Measurements from ENCODE around the gene PSG6.
"Not testable (repeated sequence)": the region's sequence is repeated elsewhere in the genome, so short reads cannot be mapped to it uniquely, and the experiment has no call there.

The PSG6 gene

DNA sequence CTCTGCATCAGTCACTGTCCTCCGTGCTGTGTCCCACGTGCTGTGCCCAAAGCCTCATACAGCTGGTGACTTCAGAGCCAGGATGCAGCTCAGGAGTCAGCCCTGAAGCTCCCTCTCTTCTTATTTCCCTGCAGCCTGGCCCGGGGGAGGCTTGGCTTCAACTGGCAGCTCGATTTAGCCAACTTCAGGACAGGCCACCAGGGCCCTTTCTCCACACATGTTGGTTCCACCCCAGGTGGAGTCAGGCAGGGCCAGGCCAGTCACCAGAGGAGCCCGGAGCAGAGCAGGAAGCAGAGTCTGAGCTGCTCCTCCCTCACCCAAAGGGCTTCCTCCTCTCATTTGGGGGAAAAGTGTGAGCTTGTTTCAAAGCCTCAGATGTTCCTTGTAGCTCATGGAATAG is 11.5 kb downstream of the PSG6 start:
- not testable (repeated sequence) for DNase-seq

DNA sequence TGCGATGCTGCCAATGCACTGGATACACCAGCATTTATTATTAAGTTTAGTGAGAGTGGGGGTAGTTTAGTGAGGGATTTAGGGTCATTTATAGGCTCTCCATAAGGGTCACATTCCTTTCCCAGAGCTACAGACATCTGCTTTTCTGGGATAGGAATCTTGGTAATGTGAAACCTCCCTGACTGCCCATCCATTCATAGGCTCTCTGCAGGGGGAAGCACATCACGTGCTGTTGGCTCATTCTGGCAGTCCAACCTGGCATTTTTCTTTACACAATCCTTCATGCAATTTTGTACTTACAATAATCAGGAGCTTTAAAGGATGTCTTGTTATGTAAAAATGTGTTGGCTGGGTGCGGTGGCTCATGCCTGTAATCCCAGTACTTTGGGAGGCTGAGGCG is 17.1 kb downstream of the PSG6 start:
- not testable (repeated sequence) for DNase-seq

- not testable (repeated sequence) for DNase-seq
Observed at GRCh38 chr19:42899674-42900073, 18.0 kb downstream of the PSG6 start.

DNA sequence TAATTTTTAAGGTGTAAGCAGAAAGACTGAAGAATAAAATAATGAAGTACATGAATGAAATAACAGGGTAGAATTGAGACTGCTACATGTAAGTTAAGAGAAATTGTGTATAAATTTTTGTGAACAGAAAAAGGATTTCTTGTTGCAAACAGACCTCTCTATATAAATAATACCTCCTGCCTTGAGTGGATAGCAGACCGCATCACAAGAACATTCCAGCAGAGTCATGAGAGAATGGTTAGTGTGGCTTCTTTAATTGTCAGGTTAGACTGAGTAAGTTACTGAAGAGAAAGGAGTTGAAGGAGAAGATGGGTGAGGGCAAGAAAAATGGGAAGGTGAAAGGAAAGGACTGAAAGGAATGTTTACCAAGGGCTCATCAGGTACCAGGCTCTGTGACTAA is 18.6 kb downstream of the PSG6 start:
- not testable (repeated sequence) for DNase-seq

GRCh38 chr19:42898656-42899055 is 19.0 kb downstream of the PSG6 start:
- not testable (repeated sequence) for DNase-seq

GRCh38 chr19:42897729-42898128 is 20.0 kb downstream of the PSG6 start:
- DNase-seq, result not testable (repeated sequence)

GRCh38 chr19:42890446-42890845 is 27.2 kb downstream of the PSG6 start:
- DNase-seq, result not testable (repeated sequence)

- DNase-seq, result peak; percentile 27
Observed at GRCh38 chr19:42887876-42888445, 29.7 kb downstream of the PSG6 start.

DNA sequence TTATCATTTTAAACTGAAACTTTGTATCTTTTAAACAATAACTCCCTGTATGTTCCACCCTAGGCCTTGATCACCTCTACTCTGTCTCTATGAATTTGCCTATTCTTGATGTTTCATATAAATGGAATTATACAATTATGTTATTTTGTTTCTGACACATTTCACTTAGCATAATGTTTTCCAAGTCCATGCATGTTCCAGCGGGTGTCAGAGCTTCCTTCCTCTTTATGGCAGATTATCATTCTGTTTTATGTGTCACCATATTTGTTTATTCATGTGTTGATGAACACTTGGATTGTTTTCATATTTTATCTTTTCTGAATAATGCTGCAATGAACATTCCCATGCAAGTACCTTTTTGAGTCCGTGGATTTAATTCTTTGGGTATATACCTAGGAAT is 35.0 kb downstream of the PSG6 start:
- DNase-seq, result not testable (repeated sequence)

DNA sequence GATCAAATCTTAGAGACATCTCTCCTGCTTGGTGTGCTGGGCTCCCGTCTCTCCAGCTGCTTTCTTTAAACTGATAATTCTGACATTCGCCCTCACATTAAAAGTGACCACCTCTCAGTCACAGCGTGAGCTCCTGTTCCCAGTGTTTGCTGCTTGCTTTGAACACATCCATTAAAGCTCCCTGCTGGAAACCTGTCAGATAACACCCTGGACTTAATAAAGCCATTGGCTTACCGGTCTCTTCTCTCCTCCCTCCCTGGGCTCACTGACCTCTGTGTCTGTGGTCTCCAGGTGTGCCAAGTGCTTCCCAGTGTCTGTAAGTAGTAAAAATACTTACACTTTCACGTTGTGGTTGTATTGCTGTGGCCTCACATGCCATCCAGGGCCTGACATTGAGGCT is 35.7 kb downstream of the PSG6 start:
- not testable (repeated sequence) for DNase-seq

DNA sequence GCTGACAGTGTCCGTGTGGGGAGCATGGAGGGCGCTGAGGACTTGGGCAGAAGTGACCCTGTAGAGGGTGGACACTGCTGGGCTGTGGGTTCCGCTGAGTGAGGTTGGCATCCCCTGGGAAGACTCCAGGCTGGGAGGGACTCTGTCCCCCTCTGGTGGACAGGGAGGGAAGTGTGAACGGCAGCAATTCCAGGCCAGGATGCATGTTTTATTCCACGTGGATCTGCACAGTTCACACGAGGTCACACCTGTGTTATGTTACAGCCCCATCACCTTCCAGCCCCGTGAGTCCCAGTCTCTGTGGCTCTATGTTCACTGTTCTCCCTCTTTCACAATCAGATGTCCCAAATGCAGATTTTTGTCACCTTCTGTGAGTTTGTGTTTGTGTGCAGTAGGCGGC is 36.4 kb downstream of the PSG6 start:
- peak; percentile 5 for DNase-seq

- not testable (repeated sequence) for DNase-seq
Observed at GRCh38 chr19:42880621-42881020, 37.1 kb downstream of the PSG6 start.

- DNase-seq, result no peak
Observed at GRCh38 chr19:42879613-42880012, 38.1 kb downstream of the PSG6 start, which contains the start of gene PSG1. Gene PSG1 (minus strand): TSS chr19:42879713. CDS start chr19:42879581, 132 bp downstream.

DNA sequence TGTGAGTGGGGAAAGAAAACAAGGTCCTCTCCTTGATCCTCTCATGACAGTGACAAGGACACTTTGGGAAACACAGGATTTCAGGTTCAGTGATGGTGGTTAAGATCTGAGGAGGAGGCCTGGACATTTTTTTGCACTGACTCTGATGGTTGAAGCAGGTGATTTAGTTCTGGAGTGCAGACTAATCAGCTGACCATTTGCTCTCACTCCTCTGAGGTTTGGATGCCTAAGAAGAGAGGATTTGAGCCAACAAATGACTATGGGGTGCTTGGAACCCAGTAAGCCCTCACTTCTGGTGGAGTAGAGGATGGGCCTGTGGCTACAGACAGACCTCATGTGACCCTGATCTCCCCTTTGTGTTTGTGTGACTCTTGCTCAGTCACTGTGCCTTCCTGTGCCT is 41.1 kb downstream of the PSG6 start:
- DNase-seq, result peak; percentile 31

DNA sequence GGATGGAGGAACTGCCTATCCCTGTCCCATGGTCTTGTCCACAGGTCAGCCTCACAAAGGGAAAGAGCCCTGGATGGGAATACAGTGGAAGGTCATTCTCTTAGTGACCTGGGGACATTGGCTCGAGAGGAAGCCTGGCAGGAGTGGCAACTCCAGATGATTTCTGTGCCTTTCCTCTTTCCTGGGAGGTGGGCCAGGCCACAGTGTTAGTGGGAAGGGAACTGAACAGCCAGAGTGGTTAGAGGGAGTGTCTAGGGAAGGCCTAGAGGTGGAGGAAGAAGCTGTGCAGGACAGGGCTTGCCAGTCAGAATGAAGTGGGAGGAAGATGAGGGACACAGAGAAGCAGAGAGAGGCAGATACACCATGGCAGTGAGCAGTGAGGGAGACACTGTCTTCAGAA is 41.8 kb downstream of the PSG6 start:
- DNase-seq, result not testable (repeated sequence)

GRCh38 chr19:42874901-42875813 is 42.5 kb downstream of the PSG6 start:
- peak; percentile 74 for DNase-seq

GRCh38 chr19:42874136-42874535 is 43.6 kb downstream of the PSG6 start:
- DNase-seq, result not testable (repeated sequence)

DNA sequence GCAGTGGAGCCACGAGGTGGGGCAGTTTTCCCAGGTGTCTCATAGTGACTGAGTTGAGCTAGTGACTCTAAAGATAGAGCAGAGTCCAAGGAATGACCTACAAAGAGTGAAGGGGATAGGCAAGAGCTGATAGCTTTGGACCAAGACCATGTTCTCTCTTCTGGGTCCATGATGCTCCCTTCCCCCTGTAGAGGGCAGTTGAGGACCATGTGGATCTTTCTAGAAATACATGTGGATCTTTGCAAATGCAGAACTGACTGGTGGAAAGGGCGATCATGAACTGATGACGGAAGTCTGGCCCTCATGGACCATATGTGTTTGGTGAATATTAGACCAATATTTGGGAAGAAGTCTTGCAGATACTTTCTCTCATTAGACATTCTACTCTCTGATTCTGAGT is 45.1 kb downstream of the PSG6 start:
- no peak for DNase-seq

- DNase-seq, result no peak
Observed at GRCh38 chr19:42857544-42857867, 60.2 kb downstream of the PSG6 start.

DNA sequence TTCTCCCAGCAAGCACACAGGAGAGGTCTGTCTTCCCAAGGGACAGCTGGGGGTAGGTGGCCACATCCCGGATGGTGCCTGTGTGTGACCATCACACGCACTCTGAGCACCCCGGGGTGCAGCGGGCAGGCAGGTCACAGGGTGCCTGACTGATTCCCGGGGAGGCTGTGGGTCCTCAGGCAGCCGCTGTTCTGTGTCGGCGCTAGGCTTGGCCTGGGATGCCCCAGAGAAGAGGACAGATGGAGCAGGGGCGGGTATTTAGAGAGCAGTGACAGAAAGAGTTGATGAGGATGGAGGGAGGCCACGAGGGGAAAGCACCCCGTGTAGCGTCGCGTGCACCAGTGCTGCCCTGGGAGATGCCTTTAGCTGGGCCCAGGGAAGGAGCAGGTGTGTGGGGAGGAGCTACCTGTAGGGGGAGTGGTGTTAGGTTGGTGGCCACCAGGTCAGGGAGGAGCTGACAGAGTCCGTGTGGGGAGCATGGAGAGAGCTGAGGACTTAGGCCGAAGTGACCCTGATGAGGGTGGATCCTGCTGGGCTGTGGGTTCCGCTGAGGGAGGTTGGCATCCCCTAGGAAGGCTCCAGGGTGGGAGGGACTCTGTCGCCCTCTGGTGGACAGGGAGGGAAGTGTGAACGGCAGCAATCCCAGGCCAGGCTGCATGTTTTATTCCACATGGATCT is 60.7 kb downstream of the PSG6 start:
- DNase-seq, result not testable (repeated sequence)

- not testable (repeated sequence) for DNase-seq
Observed at GRCh38 chr19:42854745-42855144, 62.9 kb downstream of the PSG6 start.

GRCh38 chr19:42853231-42853630 is 64.5 kb downstream of the PSG6 start:
- DNase-seq, result not testable (repeated sequence)

GRCh38 chr19:42852821-42853220 is 64.9 kb downstream of the PSG6 start:
- DNase-seq, result not testable (repeated sequence)
